HepG2 (cell line): Measurements from ENCODE around the gene JMJD6. TPM values are rescaled to one million over a fixed set of nuclear protein-coding genes. Genes with fewer than 3 reads are reported as not detected.

Experiments used
- AHR ChIP-seq: IDR thresholded peaks from 2 replicates; pipeline ENCODE4 v1.6.1; 2018; ENCODE audit warnings: missing genetic modification reagents, missing compliant biosample characterization
- ASH2L ChIP-seq: fragments of 300-600, 200-600 bp; sonication (generic); IDR thresholded peaks from 2 replicates; pipeline ENCODE4 v1.7.0; 2017; ENCODE audit warnings: low read depth, mild to moderate bottlenecking, moderate library complexity, mixed read lengths, low read length; ENCODE audit not compliant: insufficient read length
- BORCS8-MEF2B ChIP-seq: sonication (generic); formaldehyde crosslinking; IDR thresholded peaks from 2 replicates; pipeline ENCODE4 v1.8.0; 2022; ENCODE audit warnings: mild to moderate bottlenecking, missing genetic modification reagents
- CBX2 ChIP-seq, 2 experiments: fragments of 200-600 bp in 1 of 2; sonication (generic); formaldehyde crosslinking in 1 of 2; IDR thresholded peaks; 2 replicates each; pipeline versions ENCODE4 v1.7.0 to v1.8.1; 2018 to 2022; ENCODE audit warnings: low read depth in 2 of 2, low read length in 1 of 2, mild to moderate bottlenecking in 1 of 2, missing genetic modification reagents in 1 of 2
- CCDC6 ChIP-seq: sonication (generic); formaldehyde crosslinking; IDR thresholded peaks from 2 replicates; pipeline ENCODE4 v1.8.1; 2022; ENCODE audit warnings: mild to moderate bottlenecking, missing genetic modification reagents, moderate library complexity
- CEBPB ChIP-seq: IDR thresholded peaks from 2 replicates; pipeline ENCODE4 v1.6.1; 2011; ENCODE audit warnings: low read depth, low read length, improper control_type of control experiment, borderline replicate concordance
- ETV5 ChIP-seq: IDR thresholded peaks from 2 replicates; pipeline ENCODE4 v1.6.1; 2018; ENCODE audit warnings: missing biosample characterization, missing genetic modification reagents, inconsistent platforms, borderline replicate concordance
- ETV6 ChIP-seq: sonication (generic); formaldehyde crosslinking; conservative IDR thresholded peaks from 2 replicates; pipeline ENCODE4 v1.4.0; 2020; ENCODE audit warnings: missing genetic modification reagents
- GABPA ChIP-seq, 2 experiments: IDR thresholded peaks; 2 replicates each; pipeline ENCODE4 v1.6.1; 2011 to 2016; ENCODE audit warnings: low read depth in 2 of 2, low read length in 1 of 2, missing biosample characterization in 1 of 2, missing genetic modification characterization in 1 of 2
- GATA4 ChIP-seq: sonication (generic); IDR thresholded peaks from 2 replicates; pipeline ENCODE4 v1.6.1; 2016; ENCODE audit warnings: antibody characterized with exemption, low read depth, borderline replicate concordance
- PTBP1 ChIP-seq: fragments of 200-400 bp; formaldehyde crosslinking; IDR thresholded peaks from 2 replicates; pipeline ENCODE4 v1.6.1; 2018; ENCODE audit warnings: low read length, low read depth; ENCODE audit not compliant: poor library complexity, severe bottlenecking
- SAFB2 ChIP-seq: sonication (generic); formaldehyde crosslinking; IDR thresholded peaks from 2 replicates; pipeline ENCODE4 v1.5.1; 2020; ENCODE audit warnings: missing genetic modification reagents, low read depth, mild to moderate bottlenecking, borderline replicate concordance
- TFDP2 ChIP-seq: sonication (generic); formaldehyde crosslinking; IDR thresholded peaks from 2 replicates; pipeline ENCODE4 v1.4.0; 2020; ENCODE audit warnings: missing genetic modification reagents
- ZNF788 ChIP-seq: sonication (generic); formaldehyde crosslinking; IDR thresholded peaks from 2 replicates; pipeline ENCODE4 v1.5.0; 2020; ENCODE audit warnings: mild to moderate bottlenecking, missing genetic modification reagents, borderline replicate concordance
- ZNF790 ChIP-seq: sonication (generic); formaldehyde crosslinking; IDR thresholded peaks from 2 replicates; pipeline ENCODE4 v1.8.0; 2022; ENCODE audit warnings: missing genetic modification reagents, mild to moderate bottlenecking, borderline replicate concordance
- ZNF800 ChIP-seq: sonication (generic); formaldehyde crosslinking; IDR thresholded peaks from 2 replicates; pipeline ENCODE4 v1.4.0; 2020; ENCODE audit warnings: missing genetic modification reagents
- ZNF891 ChIP-seq: sonication (generic); formaldehyde crosslinking; IDR thresholded peaks from 2 replicates; pipeline ENCODE4 v1.5.0; 2020; ENCODE audit warnings: mild to moderate bottlenecking, missing genetic modification reagents
- polyA plus RNA-seq, 8 experiments: library from polyadenylated mRNA; depleted of rRNA in 3 of 8; stranded (reverse) in 7 of 8; unstranded in 1 of 8; fragments of >200 nt; fragmentation: Illumina TruSeq in 4 of 8; extraction: Trizol in 4 of 8; gene quantifications; 2 replicates each; pipeline versions ENCODE4 v1.2.1 to v1.2.3, GENCODE V29; 2011 to 2016; ENCODE audit warnings: low read depth in 4 of 8, missing spikeins in 1 of 8, mixed read lengths in 1 of 8; ENCODE audit not compliant: insufficient read depth in 1 of 8
- total RNA-seq, 5 experiments: library from RNA; depleted of rRNA; stranded (reverse); fragments of >200 nt; fragmentation: Illumina TruSeq; extraction: Trizol; gene quantifications; 2 replicates each; pipeline ENCODE4 v1.2.3, GENCODE V29; 2016; ENCODE audit warnings: low read depth in 1 of 5
- TF ChIP-seq, protein P1 (sequence below): IDR thresholded peaks from 2 replicates; pipeline ENCODE4 v1.6.1; 2016; ENCODE audit warnings: mild to moderate bottlenecking, missing biosample characterization, missing genetic modification reagents
- TF ChIP-seq, protein P2 (sequence below): sonication (generic); formaldehyde crosslinking; IDR thresholded peaks from 2 replicates; pipeline ENCODE4 v1.5.1; 2020; ENCODE audit warnings: missing genetic modification reagents, mild to moderate bottlenecking, borderline replicate concordance
- TF ChIP-seq, protein P3 (sequence below): IDR thresholded peaks from 2 replicates; pipeline ENCODE4 v1.6.1; 2016; ENCODE audit warnings: low read depth, borderline replicate concordance
- TF ChIP-seq, protein P4 (sequence below): sonication (generic); formaldehyde crosslinking; conservative IDR thresholded peaks from 2 replicates; pipeline ENCODE4 v1.8.0; 2022; ENCODE audit warnings: missing genetic modification reagents

JMJD6 gene
- total and polyA plus RNA-seq, 2 of the 13 experiments (the other 11 are each of a cell fraction or from before 2014, with no cell fraction given) = 33.6 to 41.0 TPM

- 0 out of 2 replicates have a peak, but pooled peaks have one; percentile 34 for TF ChIP-seq ZNF800
- TF ChIP-seq AHR (CRISPR knock-in tag) = no peak
- TF ChIP-seq ZNF891 (CRISPR knock-in tag) = no peak
- no peak for TF ChIP-seq CBX2 (IDR thresholded peaks at IDR 0.05; ENCODE audit: low read depth, low read length)
- TF ChIP-seq CBX2 (CRISPR knock-in tag; IDR thresholded peaks at IDR 0.05; ENCODE audit: low read depth) = no peak
- TF ChIP-seq CEBPB = no peak
- TF ChIP-seq, protein P1, sequence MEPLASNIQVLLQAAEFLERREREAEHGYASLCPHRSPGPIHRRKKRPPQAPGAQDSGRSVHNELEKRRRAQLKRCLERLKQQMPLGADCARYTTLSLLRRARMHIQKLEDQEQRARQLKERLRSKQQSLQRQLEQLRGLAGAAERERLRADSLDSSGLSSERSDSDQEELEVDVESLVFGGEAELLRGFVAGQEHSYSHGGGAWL (CRISPR knock-in tag) = no peak
- TF ChIP-seq ETV5 (CRISPR knock-in tag) = no peak
- TF ChIP-seq, protein P2, sequence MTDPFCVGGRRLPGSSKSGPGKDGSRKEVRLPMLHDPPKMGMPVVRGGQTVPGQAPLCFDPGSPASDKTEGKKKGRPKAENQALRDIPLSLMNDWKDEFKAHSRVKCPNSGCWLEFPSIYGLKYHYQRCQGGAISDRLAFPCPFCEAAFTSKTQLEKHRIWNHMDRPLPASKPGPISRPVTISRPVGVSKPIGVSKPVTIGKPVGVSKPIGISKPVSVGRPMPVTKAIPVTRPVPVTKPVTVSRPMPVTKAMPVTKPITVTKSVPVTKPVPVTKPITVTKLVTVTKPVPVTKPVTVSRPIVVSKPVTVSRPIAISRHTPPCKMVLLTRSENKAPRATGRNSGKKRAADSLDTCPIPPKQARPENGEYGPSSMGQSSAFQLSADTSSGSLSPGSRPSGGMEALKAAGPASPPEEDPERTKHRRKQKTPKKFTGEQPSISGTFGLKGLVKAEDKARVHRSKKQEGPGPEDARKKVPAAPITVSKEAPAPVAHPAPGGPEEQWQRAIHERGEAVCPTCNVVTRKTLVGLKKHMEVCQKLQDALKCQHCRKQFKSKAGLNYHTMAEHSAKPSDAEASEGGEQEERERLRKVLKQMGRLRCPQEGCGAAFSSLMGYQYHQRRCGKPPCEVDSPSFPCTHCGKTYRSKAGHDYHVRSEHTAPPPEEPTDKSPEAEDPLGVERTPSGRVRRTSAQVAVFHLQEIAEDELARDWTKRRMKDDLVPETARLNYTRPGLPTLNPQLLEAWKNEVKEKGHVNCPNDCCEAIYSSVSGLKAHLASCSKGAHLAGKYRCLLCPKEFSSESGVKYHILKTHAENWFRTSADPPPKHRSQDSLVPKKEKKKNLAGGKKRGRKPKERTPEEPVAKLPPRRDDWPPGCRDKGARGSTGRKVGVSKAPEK (CRISPR knock-in tag) = no peak
- TF ChIP-seq, protein P3, sequence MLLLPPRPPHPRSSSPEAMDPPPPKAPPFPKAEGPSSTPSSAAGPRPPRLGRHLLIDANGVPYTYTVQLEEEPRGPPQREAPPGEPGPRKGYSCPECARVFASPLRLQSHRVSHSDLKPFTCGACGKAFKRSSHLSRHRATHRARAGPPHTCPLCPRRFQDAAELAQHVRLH (CRISPR knock-in tag) = no peak
- TF ChIP-seq ZNF790 = no peak; the same call in 1 of the 2 replicates
- no peak for TF ChIP-seq ETV6 (CRISPR knock-in tag)
- TF ChIP-seq ZNF788 (CRISPR knock-in tag) = no peak
- no peak for TF ChIP-seq TFDP2 (CRISPR knock-in tag)
- 0 out of 2 replicates have a peak, but pooled peaks have one; percentile 12 for TF ChIP-seq BORCS8-MEF2B (CRISPR knock-in tag)
- TF ChIP-seq CCDC6 (CRISPR knock-in tag) = 0 out of 2 replicates have a peak, but pooled peaks have one; percentile 16
- TF ChIP-seq, protein P4, sequence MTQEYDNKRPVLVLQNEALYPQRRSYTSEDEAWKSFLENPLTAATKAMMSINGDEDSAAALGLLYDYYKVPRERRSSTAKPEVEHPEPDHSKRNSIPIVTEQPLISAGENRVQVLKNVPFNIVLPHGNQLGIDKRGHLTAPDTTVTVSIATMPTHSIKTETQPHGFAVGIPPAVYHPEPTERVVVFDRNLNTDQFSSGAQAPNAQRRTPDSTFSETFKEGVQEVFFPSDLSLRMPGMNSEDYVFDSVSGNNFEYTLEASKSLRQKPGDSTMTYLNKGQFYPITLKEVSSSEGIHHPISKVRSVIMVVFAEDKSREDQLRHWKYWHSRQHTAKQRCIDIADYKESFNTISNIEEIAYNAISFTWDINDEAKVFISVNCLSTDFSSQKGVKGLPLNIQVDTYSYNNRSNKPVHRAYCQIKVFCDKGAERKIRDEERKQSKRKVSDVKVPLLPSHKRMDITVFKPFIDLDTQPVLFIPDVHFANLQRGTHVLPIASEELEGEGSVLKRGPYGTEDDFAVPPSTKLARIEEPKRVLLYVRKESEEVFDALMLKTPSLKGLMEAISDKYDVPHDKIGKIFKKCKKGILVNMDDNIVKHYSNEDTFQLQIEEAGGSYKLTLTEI = no peak
- no peak for TF ChIP-seq ASH2L
- TF ChIP-seq SAFB2 (CRISPR knock-in tag) = no peak
- TF ChIP-seq PTBP1 = no peak
- TF ChIP-seq GATA4 = no peak
- no peak for TF ChIP-seq GABPA (IDR thresholded peaks at IDR 0.05; ENCODE audit: low read depth, low read length)
- no peak for TF ChIP-seq GABPA (CRISPR knock-in tag; IDR thresholded peaks at IDR 0.05; ENCODE audit: low read depth)
Measured at GRCh38 chr17:76700270-76700616, 26.2 kb downstream of the JMJD6 start (continued).
